GM21447 (cell line): Measurements from ENCODE around the gene MSI2.

Experiments
- ATAC-seq: cut with Tn5 transposase; IDR thresholded peaks from one replicate; pipeline ENCODE4 v1.9.1; 2021; ENCODE audit not compliant: unreplicated experiment

Gene MSI2

DNA sequence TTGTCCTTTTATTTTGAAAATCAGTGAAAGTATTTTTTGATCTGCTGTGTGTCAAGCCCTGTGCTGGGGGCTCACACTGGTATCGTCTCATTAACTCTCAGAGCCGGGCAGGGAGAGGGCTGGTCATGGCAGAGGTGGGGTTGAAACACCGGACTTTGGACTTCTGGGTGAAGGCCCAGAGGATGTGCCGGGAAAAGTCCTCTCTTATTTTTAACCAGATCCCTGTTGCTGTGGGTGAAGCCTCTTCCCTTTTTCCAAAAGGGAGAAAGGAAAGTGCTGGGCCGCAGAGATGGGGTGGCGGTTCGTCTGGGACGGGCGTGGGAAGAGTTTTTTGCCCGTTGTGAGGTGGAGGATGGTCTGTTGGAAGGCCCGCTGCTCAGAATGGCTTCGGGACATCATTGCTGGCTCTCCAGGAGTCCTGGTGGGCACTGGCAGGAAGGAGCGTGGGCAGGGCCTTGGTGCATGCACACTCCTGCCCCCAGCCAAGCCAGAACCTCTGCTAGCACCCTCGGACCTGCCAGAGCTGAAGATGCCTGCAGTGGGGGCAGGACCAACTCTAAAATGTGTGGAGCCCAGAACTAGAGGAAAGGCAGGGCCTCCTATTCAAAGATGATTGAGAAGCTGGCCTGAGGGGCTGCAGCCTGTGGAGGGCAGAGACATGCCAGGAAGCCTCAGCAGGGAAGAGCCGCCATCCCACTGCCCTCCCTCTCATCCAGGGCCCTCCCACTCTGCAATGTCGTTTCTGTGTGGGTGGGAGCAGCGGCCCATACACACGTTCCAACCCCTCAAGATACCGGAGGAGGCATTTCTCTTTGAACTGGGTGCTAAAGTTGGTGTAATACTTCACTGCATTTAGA lies 275.6 kb downstream of the MSI2 start:
- no peak for ATAC-seq

DNA sequence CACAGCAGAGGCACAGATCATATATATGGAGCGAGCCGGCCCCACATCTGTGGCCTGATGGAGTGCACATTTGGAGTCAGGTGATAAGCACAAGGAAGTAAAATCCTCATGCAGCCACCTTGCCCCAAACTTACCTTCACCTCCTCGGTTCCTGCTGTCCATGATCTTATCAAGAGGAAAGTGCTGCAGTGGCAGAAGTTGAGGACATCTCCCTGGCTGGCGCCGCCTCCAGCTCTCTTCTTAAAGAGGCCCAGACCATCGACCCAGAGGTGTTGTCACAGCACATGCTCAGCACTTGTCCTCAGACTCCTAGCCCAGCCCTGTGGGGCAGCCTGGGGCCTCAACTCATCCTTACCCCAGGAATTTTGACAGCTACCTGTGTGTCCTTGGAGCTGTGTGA lies 276.2 kb downstream of the MSI2 start:
- no peak for ATAC-seq

DNA sequence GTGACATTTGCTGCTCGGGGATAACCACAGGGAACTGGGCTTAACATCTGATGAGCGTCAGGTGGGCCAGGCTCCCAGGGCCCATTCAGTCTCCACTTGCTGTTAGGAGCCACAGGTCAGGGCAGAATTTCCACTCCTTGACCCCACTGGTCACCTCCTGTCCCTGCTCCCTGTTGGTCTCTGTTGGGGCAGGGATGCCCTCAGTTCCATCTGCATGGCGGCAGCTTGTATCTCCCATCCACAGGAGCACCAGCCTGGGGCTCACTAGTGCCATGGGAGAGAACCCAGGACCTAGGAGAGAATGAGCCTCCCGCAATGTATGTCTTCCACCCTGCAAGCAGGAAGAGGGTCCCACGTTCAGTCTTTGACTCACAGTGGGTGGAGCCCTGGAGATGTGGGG lies 276.6 kb downstream of the MSI2 start:
- ATAC-seq = no peak

DNA sequence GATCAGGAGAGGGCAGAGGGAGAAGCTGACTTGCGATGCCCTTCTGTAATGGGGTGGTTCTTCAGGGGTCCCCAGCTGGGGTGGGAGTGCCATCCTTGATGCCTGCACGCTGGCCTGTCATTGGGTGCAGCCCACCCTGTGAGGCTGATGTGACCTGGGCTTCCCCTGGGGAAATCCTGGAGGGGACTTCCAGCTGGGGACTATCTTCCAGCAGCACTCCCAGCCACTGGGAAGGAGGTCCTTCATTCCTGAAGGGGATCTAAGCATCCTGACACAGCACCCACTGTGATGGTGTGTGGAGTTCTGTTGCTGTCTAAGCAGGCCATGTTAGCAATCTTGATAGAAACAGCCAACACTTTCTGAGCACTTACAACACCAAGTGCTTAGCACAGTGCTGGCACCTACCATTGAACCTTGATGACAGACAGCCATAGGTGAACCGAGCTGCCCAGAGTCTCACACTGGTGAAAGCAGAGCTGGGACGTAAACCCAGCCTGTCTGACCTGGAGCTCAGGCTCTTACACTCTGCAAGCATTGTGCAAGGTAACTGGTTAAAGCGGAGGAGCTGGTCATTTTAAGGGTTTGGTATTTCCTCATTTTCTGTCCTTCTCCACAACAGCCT lies 277.5 kb downstream of the MSI2 start:
- no peak for ATAC-seq

DNA sequence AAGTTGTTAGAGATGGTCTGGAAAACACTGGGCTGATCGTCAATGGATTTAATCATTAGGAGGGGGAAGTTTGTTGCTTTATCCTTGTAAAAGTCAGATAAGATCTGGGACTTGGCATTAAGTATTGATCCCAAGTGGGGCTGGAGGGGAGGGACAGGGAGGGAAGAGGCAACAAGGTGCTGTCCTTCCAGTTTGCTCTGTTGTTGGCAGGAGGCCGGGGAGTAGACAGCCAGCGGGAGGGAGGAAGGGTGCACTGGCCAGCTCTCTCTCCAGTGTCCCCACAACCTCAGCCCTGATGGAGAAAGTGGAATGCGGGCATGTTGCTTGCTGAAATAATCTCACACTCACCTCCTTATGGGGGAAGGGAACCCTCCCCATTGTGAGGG lies 278.5 kb downstream of the MSI2 start:
- ATAC-seq = no peak

DNA sequence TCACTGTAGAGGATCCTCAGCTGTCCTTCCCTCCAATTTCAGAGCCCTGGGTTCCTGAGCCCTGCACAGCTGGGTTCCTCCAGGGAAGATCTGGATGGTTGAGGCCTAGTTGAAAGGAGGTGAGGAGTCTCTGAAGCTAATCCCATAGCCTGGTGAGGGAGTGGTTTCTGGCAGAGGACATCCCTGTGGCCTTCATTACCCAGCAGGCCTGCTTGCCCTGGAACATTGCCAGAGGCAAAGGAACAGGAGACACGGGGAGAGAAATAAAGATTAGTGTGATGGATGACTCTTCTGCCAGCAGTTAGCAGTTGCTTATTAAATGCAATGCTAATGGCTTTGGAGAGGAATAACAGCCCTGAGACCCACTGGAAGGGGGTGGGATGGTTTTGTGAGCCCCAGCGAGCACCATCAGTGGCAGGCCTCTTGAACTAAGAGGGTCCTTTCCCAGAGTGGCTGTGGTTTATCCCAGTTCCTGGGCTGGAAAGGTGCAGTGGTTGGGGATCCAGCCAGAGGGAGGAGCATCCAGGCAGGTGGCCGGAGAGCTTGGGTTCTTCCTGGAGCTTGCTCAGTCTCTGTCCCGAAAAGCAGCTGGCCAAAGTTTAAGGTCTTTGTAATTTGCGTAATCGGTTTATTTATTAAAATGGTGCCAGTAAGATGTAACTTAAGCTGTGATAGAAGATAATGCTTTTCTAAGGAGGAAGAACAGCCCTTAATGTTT lies 279.1 kb downstream of the MSI2 start:
- no peak for ATAC-seq

DNA sequence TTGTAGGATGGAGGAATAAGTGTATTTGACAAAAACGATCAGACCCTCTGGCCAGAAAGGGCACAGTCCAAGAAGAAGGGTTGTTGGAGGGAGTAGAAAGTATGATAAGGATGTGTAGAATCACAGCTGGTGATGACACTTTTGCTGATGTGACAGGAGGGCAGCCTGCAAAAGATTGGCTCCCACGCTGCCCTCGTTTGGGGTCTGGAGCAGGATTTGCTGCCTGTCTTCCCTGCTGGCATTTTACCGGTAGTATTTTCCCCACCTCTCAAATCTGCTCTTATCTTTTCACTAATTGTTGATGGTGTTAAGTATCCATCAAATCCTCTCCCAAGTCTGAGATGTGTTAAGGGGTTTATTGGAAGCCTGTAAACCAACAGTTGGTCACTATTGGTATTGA lies 280.0 kb downstream of the MSI2 start:
- ATAC-seq = no peak

DNA sequence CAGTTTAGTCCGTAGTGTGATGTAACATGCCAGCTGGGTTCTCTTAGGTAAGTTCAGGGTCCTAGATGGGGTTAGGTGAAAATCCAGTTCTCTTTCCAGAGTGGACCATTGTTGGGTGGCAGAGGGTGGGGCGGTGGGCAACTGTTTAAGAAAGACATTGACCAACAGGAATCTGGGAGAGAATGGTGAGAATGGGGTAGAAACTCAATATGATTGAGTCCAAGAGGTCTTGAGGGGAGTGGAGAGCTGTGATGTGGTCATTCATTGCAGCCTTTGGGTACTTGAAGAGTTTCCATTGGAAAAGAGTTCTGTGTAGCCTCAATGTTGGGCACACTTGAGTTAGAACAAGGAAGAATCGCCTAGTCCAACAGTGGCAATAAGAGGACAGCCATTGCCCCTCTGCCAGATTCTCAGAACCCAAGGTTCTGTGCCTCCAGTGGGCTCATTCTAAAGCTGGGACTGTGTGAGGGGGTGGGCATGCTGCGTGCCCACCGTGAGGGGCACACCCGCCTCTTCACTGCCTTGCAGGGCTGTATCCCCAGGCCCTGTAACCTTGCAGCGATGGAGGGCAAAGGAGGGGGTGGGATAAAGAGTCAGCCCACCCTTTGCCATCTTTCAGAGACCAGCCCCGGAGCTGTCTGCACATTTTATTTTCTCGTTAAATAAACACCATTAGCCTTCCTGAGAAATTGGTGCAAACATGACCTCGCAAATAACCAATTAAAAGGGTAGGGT lies 280.6 kb downstream of the MSI2 start:
- no peak for ATAC-seq

DNA sequence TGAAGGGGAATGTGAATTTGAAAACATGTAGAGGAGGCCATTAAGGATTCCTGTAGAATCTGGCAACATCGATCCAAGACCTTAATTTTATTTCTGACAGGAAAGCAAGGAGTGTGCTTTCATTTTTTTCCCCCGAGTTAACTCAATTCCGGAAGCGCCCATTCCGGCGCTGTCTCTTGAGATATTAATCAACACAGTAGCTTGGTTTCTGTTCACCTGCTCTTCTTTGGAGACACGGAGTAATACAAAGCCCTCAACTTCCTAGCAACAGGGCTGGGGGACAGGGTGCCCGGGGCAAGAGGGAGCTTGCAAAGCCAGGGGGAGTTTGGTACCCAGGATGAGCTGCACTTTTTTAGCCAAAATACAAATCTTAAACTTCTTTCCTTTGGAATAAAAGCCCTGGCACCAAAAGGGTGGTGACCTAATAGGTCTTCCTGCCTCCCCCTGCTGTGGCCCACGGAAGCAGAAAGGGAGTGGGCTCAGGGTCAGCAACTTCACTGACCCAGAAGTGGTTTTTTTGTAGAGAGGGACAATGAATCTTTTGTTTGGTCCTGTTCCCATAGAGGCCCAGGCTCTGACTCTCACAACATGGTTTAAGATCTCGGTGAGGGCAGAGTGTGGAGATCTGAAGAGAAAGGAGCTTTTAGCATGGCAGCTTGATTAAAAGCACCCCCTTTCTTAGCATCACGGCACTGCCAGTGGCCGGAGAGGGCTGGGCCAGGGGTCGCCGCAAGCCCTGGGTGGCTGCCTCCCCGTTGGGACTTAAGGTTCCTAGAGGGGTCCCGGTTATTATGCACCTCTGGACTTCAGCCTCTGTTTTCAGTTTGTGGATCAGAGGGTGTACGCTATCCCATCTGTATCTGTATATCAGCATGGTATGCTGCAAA lies 281.4 kb downstream of the MSI2 start:
- no peak for ATAC-seq

DNA sequence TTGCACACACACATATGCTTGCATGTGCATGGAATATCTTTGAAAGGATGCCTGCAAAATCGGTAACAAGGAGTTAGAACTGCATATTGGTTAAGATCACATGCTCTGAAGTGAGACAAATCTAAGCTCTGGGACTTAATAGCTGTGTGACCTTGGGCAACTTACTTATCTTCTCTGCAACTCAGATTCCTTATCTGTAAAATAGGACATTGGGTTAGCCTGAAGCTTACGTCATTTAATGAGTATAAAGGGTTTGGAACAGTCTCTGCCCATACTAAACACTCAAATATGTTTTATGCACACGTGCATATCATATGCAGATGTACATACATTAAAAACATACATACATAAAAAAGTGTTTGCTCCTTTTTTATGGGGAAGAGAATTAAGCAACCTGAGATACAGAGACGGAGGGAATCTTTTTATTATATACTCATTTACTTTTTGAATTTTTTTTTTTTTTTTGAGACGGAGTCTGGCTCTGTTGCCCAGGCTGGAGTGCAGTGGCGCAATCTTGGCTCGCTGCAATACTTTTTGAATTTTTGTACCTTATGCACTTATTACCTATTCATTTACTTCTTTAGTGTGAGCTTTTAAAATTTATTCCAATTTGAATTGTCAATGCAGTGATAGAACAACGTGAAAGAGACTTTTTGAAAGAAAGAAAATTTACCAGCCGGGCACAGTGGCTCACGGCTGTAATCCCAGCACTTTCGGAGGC lies 282.6 kb downstream of the MSI2 start:
- no peak for ATAC-seq

DNA sequence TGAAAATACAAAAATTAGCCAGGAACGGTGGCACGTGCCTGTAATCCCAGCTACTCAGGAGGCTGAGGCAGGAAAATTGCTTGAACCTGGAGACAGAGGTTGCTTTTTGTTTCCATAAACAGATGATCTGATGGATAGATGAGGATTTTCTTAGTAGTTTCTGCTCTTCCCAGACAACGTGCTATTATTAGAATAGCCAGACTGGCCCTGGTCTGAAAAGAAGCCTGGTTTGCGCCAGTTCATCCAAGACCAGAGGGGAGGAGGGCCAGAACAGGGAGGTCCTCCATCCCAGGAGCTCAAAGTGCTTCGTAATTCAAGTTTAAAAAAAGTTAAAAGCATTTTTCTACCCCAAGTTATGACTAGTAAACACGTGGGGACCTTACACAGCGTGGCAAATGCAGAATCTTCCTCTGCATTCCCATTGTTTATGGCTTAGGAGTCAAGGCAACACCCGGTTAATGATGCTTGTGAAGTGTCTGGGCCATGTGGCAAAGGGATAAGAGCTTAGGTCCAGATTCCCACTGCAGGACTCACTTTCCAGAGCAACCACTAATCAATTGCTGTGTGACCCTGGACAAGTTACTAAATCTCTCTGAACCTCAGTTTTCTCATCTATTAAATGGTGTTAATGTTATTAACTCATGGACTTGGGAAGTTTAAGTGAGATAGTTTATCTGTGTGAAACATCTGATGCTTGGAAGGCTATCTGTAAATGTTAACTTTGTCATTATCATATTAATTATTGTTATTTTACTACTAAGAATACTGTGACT lies 283.4 kb downstream of the MSI2 start:
- ATAC-seq = no peak

DNA sequence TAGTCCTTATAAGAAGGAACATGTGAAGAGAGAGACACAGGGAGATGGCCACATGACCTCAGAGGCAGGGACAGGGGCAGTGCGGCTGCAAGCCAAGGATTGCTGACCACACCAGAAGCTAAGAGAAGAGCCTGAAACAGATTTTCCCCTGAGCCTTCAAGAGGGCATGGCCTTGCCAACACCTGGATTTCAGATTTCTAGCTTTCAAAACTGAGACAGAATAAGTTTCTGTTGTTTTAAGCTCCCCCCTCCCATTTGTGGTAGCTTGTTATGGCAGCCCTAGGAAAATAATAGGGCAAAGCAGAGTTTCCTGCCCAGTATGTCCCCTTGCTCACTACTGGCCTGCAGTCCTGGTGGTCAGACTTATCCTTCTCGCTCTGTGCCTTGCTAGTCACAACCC lies 284.3 kb downstream of the MSI2 start:
- ATAC-seq = no peak

DNA sequence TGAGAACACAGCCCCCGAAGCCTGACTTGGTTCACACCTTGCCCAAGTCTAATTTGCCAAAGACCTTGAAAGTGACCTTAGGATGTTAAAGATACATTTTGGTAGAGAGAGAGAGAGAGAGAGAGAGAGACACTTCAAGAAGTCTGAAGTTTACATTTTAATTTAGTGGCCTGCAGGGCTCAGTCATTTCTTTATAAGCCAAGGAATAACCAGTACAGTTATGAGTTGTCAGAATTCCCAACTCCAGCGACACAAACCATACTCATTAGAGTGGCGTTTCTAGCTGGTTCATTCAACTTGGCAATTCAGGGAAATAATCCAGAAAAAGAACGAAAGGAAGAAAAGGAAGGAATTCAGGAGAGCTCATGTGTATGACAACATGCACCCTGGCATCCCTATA lies 284.7 kb downstream of the MSI2 start:
- ATAC-seq = no peak

DNA sequence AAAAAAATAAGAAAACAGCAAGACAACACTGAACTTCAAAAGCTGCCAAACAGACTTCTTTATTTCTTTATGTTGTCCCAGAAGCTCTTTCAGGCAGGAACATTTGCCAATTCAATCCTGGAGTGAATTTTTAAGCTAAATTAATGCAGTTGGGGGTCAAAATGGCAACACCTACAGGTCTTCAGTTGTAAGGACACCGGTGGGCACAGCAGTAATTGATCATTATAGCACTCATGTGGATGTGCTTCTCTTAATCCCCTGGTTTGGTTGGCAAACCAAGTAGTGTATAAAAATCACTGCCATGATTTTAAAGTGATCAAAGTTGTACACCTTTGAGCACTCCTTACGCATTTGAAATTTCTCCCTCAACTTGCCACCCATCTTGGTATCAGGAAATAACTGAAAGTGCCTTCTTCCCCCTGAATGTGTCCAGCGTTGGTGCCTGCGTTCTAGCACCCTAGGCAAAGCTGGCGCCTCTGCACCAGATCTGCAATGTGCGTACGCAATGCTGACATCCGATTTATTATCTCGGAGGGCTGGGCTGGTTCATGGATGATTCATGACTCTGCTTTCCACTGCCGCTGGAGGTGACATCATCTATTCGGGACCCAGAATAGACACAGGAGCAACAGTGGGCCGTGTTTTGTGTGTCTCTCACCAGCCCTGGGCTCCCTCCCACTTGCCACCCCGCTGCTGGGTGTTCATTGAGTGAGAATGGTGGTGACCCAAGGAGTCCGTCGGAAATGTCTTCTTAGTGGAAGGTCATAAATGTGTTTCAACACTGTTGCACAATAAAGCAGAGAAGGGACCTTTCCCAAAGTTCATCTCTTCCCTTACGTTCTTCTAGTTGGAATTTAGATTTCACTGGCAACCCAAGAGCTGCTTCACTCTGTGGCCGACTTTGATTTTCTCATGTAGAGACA lies 285.4 kb downstream of the MSI2 start:
- no peak for ATAC-seq

DNA sequence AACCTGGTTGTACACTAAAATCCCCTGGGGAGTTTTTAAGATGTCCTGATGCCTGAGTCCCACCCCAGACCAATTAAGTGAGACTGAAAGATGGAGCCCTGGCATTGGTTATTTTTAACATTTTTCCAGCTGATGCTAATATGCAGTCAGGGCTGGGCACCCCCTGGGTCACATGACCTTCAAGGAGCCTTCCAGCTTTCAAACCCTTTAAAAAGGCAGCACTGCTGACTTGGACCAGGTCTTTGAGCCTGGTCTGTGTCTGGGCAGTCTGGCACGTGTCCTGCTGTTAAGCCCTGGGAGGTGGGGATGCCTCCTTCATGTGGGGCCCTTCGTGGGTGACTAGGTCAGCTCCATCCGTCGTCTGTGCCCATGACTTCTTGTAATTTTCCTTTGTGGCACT lies 286.2 kb downstream of the MSI2 start:
- no peak for ATAC-seq

DNA sequence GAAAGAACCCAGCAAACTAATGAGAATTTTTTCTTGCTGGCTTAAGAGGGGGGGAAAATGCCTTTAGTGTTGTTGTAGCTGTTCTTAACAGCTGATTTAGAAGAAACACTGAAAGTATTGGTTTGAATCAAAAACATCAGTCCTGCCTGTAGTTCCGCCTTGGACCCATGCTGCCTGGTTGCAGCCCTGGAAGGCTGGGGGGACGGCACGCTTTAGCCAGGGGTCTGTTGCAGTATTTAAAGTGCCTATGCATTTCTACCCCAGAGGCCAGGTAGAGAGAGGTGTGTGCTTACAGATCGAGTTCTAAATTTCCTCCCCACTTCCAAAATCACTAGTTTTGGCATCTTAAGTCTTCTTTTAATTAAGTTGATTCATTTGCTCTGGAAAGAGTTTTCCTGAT lies 286.9 kb downstream of the MSI2 start:
- no peak for ATAC-seq

DNA sequence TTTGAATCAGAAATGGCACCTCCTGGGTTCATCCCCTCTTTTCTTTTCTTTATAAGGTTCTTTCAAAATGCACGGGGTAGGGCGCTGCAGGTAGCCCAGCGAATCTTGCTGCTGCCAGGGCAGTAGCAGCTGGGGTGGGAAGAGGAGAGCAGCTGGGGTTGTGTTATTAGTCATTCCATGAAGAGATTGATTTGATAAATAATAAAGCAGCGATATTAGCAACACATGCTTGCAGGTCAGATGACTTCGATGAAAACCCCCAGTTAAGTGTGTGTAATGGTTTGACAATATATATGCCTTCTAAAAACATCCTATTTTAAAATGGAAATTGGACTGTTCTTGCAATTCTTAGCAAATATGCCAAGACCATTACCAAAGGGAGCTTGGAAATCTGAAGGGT lies 288.1 kb downstream of the MSI2 start:
- ATAC-seq = no peak

DNA sequence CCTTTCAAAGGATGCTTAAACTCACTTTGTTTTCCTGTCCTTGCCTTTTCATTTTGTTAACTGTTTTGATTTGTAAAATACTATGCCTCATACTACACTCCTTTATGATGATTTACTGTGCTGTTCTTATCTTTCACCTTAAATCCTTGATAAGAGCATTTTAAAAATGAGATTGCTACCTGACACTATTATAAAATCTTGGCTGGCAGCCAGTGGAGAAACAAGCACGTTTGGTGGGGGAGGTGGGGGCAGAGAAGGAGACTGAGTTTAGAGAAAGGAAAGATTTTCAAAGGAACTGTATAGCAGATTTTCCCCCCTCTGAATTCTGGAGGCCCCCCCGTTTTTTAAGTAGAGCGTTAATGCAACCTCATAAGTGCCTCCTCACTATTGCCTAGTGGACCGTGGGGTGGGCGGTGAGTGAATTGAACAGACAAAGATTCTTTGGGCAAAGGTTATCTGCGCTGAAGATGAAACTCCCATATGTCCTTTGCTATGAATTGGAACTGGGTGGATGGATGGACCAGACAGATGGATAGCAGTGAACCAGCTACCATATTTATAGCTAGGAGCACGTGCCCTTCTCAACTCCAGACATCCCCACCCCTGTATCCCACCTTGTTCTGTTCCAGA lies 288.6 kb downstream of the MSI2 start:
- no peak for ATAC-seq
